GM23338 (cell line): ENCODE measurements around the gene MEF2A. TPM values are rescaled to one million over a fixed set of nuclear protein-coding genes. Genes with fewer than 3 reads are reported as not detected.

Experiments used
- ATAC-seq: fragments of 200-7000 bp; cut with Tn5 transposase; 3 replicates; pipeline ENCODE4 v1.9.1; 2020
- DNase-seq: peaks from one replicate; pipeline ENCODE4 v3.0.0-alpha.2; 2015; ENCODE audit warnings: low spot score
- H2AFZ ChIP-seq: fragments of 200-600 bp; sonication (generic); 2 replicates; pipeline ENCODE4 v1.8.0; 2016; ENCODE audit warnings: antibody characterized with exemption, mild to moderate bottlenecking, moderate library complexity
- H3F3A ChIP-seq: fragments of 200-600 bp; sonication (generic); replicated peaks from 2 replicates; pipeline ENCODE4 v1.8.0; 2017; ENCODE audit warnings: antibody characterized with exemption, mixed run types, low read depth
- H3K27ac ChIP-seq: fragments of 200-600 bp; sonication (generic); 2 replicates; pipeline ENCODE4 v1.6.1; 2016; ENCODE audit warnings: low read depth
- H3K27me3 ChIP-seq: fragments of 200-600 bp; sonication (generic); 2 replicates; pipeline ENCODE4 v1.8.0; 2016; ENCODE audit warnings: mild to moderate bottlenecking, mixed run types, moderate library complexity; ENCODE audit not compliant: insufficient read depth
- H3K36me3 ChIP-seq: fragments of 200-600 bp; sonication (generic); 2 replicates; pipeline ENCODE4 v1.8.0; 2016; ENCODE audit warnings: mild to moderate bottlenecking; ENCODE audit not compliant: insufficient read depth
- H3K4me1 ChIP-seq: fragments of 200-600 bp; sonication (generic); 2 replicates; pipeline ENCODE4 v1.8.0; 2016; ENCODE audit warnings: mild to moderate bottlenecking, moderate library complexity; ENCODE audit not compliant: insufficient read depth
- H3K4me2 ChIP-seq: fragments of 200-600 bp; sonication (generic); 2 replicates; pipeline ENCODE4 v1.7.1; 2017; ENCODE audit warnings: mixed run types
- H3K4me3 ChIP-seq: fragments of 200-600 bp; sonication (generic); 2 replicates; pipeline ENCODE4 v1.6.1; 2016; ENCODE audit warnings: mixed run types
- H3K79me2 ChIP-seq: fragments of 200-600 bp; sonication (generic); replicated peaks from 2 replicates; pipeline ENCODE4 v1.8.0; 2017; ENCODE audit warnings: mild to moderate bottlenecking; ENCODE audit not compliant: insufficient read depth
- H3K9me2 ChIP-seq: fragments of 200-600 bp; sonication (generic); 2 replicates; pipeline ENCODE4 v1.8.0; 2017; ENCODE audit not compliant: insufficient read depth
- H4K20me1 ChIP-seq: fragments of 200-600 bp; sonication (generic); replicated peaks from 2 replicates; pipeline ENCODE4 v1.8.0; 2017; ENCODE audit warnings: mild to moderate bottlenecking; ENCODE audit not compliant: insufficient read depth
- H3K27ac Mint-ChIP-seq: 2 replicates; pipeline ENCODE4 v1.8.0; 2020; ENCODE audit warnings: inconsistent platforms, mild to moderate bottlenecking, moderate library complexity, mixed read lengths
- H3K27me3 Mint-ChIP-seq: 3 replicates; pipeline ENCODE4 v1.8.0; 2022; ENCODE audit warnings: low read depth, mild to moderate bottlenecking, moderate library complexity, mixed read lengths, inconsistent platforms; ENCODE audit not compliant: insufficient read depth, poor library complexity
- H3K36me3 Mint-ChIP-seq: 3 replicates; pipeline ENCODE4 v1.8.0; 2021; ENCODE audit warnings: low read depth, mild to moderate bottlenecking, inconsistent platforms, moderate library complexity, mixed read lengths
- H3K4me1 Mint-ChIP-seq: 3 replicates; pipeline ENCODE4 v1.8.0; 2020; ENCODE audit warnings: mild to moderate bottlenecking, inconsistent platforms, mixed read lengths
- H3K4me3 Mint-ChIP-seq: 3 replicates; pipeline ENCODE4 v1.8.0; 2021; ENCODE audit warnings: moderate library complexity, mild to moderate bottlenecking, inconsistent platforms, mixed read lengths
- H3K9me3 Mint-ChIP-seq: 3 replicates; pipeline ENCODE4 v1.8.0; 2020; ENCODE audit warnings: moderate library complexity, mild to moderate bottlenecking, inconsistent platforms, mixed read lengths
- JUNB ChIP-seq: IDR thresholded peaks from one replicate; pipeline ENCODE4 v1.6.1; 2016; ENCODE audit warnings: antibody characterized with exemption; ENCODE audit not compliant: unreplicated experiment
- polyA plus RNA-seq: library from polyadenylated mRNA; unstranded; fragments of >200 nt; fragmentation: Nextera tagmentation; extraction: Ambion mirVana; gene quantifications from 2 replicates; pipeline ENCODE4 v1.2.1, GENCODE V29; 2016
- total RNA-seq: library from RNA; depleted of rRNA; stranded (reverse); fragments of >200 nt; shearing (Covaris generic); gene quantifications from 2 replicates; pipeline ENCODE4 v1.2.3, GENCODE V29; 2014
- TF ChIP-seq, protein P1 (sequence below): fragments of 250-450 bp; sonication (Bioruptor Pico); IDR thresholded peaks from 2 replicates; pipeline ENCODE4 v1.5.0; 2020; ENCODE audit warnings: mild to moderate bottlenecking, moderate library complexity

MEF2A gene
- total and polyA plus RNA-seq, 2 experiments from 2014 or later = 20.3 to 42.3 TPM

GRCh38 chr15:99605490-99605931 is 39.7 kb downstream of the MEF2A start:
- Mint-ChIP-seq H3K9me3 (no peaks in the 10 kb centered on the region; the same call in 2 of the 3 replicates), H3K36me3 (peaks cover 12% of the 10 kb centered on the region), H3K27ac (peak overlapping the region; percentile 91), H3K4me3 (no peak overlapping the region), H3K27me3 (peaks cover 2% of the 10 kb centered on the region), H3K4me1 (peaks cover 56% of the 10 kb centered on the region)
- no peak overlapping the region for H2AFZ ChIP-seq
- no peaks in the 10 kb centered on the region for H3K36me3 ChIP-seq
- no peaks in the 10 kb centered on the region for H3F3A ChIP-seq
- no peaks in the 10 kb centered on the region for H3K27me3 ChIP-seq
- TF ChIP-seq, protein P1, sequence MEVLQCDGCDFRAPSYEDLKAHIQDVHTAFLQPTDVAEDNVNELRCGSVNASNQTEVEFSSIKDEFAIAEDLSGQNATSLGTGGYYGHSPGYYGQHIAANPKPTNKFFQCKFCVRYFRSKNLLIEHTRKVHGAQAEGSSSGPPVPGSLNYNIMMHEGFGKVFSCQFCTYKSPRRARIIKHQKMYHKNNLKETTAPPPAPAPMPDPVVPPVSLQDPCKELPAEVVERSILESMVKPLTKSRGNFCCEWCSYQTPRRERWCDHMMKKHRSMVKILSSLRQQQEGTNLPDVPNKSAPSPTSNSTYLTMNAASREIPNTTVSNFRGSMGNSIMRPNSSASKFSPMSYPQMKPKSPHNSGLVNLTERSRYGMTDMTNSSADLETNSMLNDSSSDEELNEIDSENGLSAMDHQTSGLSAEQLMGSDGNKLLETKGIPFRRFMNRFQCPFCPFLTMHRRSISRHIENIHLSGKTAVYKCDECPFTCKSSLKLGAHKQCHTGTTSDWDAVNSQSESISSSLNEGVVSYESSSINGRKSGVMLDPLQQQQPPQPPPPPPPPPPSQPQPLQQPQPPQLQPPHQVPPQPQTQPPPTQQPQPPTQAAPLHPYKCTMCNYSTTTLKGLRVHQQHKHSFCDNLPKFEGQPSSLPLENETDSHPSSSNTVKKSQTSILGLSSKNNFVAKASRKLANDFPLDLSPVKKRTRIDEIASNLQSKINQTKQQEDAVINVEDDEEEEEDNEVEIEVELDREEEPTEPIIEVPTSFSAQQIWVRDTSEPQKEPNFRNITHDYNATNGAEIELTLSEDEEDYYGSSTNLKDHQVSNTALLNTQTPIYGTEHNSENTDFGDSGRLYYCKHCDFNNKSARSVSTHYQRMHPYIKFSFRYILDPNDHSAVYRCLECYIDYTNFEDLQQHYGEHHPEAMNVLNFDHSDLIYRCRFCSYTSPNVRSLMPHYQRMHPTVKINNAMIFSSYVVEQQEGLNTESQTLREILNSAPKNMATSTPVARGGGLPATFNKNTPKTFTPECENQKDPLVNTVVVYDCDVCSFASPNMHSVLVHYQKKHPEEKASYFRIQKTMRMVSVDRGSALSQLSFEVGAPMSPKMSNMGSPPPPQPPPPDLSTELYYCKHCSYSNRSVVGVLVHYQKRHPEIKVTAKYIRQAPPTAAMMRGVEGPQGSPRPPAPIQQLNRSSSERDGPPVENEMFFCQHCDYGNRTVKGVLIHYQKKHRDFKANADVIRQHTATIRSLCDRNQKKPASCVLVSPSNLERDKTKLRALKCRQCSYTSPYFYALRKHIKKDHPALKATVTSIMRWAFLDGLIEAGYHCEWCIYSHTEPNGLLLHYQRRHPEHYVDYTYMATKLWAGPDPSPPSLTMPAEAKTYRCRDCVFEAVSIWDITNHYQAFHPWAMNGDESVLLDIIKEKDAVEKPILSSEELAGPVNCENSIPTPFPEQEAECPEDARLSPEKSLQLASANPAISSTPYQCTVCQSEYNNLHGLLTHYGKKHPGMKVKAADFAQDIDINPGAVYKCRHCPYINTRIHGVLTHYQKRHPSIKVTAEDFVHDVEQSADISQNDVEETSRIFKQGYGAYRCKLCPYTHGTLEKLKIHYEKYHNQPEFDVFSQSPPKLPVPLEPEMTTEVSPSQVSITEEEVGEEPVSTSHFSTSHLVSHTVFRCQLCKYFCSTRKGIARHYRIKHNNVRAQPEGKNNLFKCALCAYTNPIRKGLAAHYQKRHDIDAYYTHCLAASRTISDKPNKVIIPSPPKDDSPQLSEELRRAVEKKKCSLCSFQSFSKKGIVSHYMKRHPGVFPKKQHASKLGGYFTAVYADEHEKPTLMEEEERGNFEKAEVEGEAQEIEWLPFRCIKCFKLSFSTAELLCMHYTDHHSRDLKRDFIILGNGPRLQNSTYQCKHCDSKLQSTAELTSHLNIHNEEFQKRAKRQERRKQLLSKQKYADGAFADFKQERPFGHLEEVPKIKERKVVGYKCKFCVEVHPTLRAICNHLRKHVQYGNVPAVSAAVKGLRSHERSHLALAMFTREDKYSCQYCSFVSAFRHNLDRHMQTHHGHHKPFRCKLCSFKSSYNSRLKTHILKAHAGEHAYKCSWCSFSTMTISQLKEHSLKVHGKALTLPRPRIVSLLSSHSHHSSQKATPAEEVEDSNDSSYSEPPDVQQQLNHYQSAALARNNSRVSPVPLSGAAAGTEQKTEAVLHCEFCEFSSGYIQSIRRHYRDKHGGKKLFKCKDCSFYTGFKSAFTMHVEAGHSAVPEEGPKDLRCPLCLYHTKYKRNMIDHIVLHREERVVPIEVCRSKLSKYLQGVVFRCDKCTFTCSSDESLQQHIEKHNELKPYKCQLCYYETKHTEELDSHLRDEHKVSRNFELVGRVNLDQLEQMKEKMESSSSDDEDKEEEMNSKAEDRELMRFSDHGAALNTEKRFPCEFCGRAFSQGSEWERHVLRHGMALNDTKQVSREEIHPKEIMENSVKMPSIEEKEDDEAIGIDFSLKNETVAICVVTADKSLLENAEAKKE = no peak
- peaks cover 6% of the 10 kb centered on the region; the same call in 1 of the 2 replicates for H4K20me1 ChIP-seq
- no peaks in the 10 kb centered on the region for H3K9me2 ChIP-seq
- H3K27ac ChIP-seq = 0 out of 2 replicates have a peak overlapping the region, but pooled peaks have one; percentile 7
- no peak overlapping the region for H3K4me3 ChIP-seq
- ATAC-seq = peak; percentile 59
- H3K79me2 ChIP-seq = peaks cover 96% of the 10 kb centered on the region
- H3K4me2 ChIP-seq = no peak overlapping the region; the same call in 1 of the 2 replicates
- H3K4me1 ChIP-seq = peaks cover 17% of the 10 kb centered on the region
- DNase-seq = no peak

- no peaks in the 10 kb centered on the region for H3K27me3 ChIP-seq
- H4K20me1 ChIP-seq = peaks cover 6% of the 10 kb centered on the region; the same call in 1 of the 2 replicates
- Mint-ChIP-seq H3K4me3 (no peak overlapping the region), H3K9me3 (no peaks in the 10 kb centered on the region; the same call in 2 of the 3 replicates), H3K27me3 (peaks cover 2% of the 10 kb centered on the region), H3K27ac (peak overlapping the region; percentile 91), H3K36me3 (peaks cover 9% of the 10 kb centered on the region; the same call in 2 of the 3 replicates), H3K4me1 (peaks cover 56% of the 10 kb centered on the region)
- no peaks in the 10 kb centered on the region for H3F3A ChIP-seq
- peaks cover 96% of the 10 kb centered on the region for H3K79me2 ChIP-seq
- no peak for TF ChIP-seq JUNB
- 0 out of 2 replicates have a peak overlapping the region, but pooled peaks have one; percentile 7 for H3K27ac ChIP-seq
- H3K4me2 ChIP-seq = no peak overlapping the region
- no peak overlapping the region for H2AFZ ChIP-seq
- H3K4me1 ChIP-seq = peaks cover 17% of the 10 kb centered on the region
- ATAC-seq (no peak), DNase-seq (no peak)
- H3K36me3 ChIP-seq = no peaks in the 10 kb centered on the region
- H3K9me2 ChIP-seq = no peaks in the 10 kb centered on the region
- no peak overlapping the region for H3K4me3 ChIP-seq
Observed at GRCh38 chr15:99605990-99606389, 40.2 kb downstream of the MEF2A start.
